Hepatocyte (in vitro differentiated cells): ENCODE results near the gene RASGRP2. TPM values are rescaled to one million over a fixed set of nuclear protein-coding genes. Genes with fewer than 3 reads are reported as not detected.
A peak's percentile ranks its signal among the peaks of the same experiment; 100 is the strongest.

ENCODE experiments used
- DNase-seq: peaks from one replicate; pipeline ENCODE4 v3.0.0-alpha.2; 2016; ENCODE audit warnings: low spot score
- H2AFZ ChIP-seq: fragments of 200-600 bp; sonication (generic); 2 replicates; pipeline ENCODE4 v1.6.0; 2016; ENCODE audit warnings: antibody characterized with exemption, mild to moderate bottlenecking
- H3K27ac ChIP-seq: fragments of 200-600 bp; sonication (generic); 2 replicates; pipeline ENCODE4 v1.5.1; 2016; ENCODE audit warnings: mild to moderate bottlenecking
- H3K27me3 ChIP-seq: fragments of 200-600 bp; sonication (generic); 2 replicates; pipeline ENCODE4 v1.6.1; 2016
- H3K36me3 ChIP-seq: fragments of 200-600 bp; sonication (generic); replicated peaks from 2 replicates; pipeline ENCODE4 v1.5.1; 2016; ENCODE audit warnings: low read depth; ENCODE audit not compliant: insufficient read depth
- H3K4me1 ChIP-seq: fragments of 200-600 bp; sonication (generic); 2 replicates; pipeline ENCODE4 v1.5.1; 2016; ENCODE audit warnings: mild to moderate bottlenecking, moderate library complexity; ENCODE audit not compliant: insufficient read depth
- H3K4me2 ChIP-seq: fragments of 200-600 bp; sonication (generic); 2 replicates; pipeline ENCODE4 v1.6.0; 2016
- H3K4me3 ChIP-seq: fragments of 200-600 bp; sonication (generic); 2 replicates; pipeline ENCODE4 v1.5.1; 2016; ENCODE audit warnings: mild to moderate bottlenecking
- H3K79me2 ChIP-seq: fragments of 200-600 bp; sonication (generic); 2 replicates; pipeline ENCODE4 v1.6.0; 2017; ENCODE audit warnings: mild to moderate bottlenecking
- H3K9me2 ChIP-seq: fragments of 200-600 bp; sonication (generic); replicated peaks from 2 replicates; pipeline ENCODE4 v1.6.0; 2017; ENCODE audit warnings: mild to moderate bottlenecking; ENCODE audit not compliant: insufficient read depth
- H3K9me3 ChIP-seq: fragments of 200-600 bp; sonication (generic); 2 replicates; pipeline ENCODE4 v1.5.1; 2016; ENCODE audit warnings: low read depth, mild to moderate bottlenecking
- H4K20me1 ChIP-seq: fragments of 200-600 bp; sonication (generic); 2 replicates; pipeline ENCODE4 v1.6.0; 2016; ENCODE audit warnings: mild to moderate bottlenecking; ENCODE audit not compliant: insufficient read depth, poor library complexity, severe bottlenecking
- CTCF ChIP-seq: fragments of 200-600 bp; sonication (generic); IDR thresholded peaks from 2 replicates; pipeline ENCODE4 v1.5.1; 2016; ENCODE audit warnings: antibody characterized with exemption, mild to moderate bottlenecking; ENCODE audit not compliant: poor library complexity
- EZH2 ChIP-seq: fragments of 200-600 bp; sonication (generic); IDR thresholded peaks from 2 replicates; pipeline ENCODE4 v1.6.1; 2016; ENCODE audit warnings: antibody characterized with exemption, mild to moderate bottlenecking, borderline replicate concordance
- EZH2phosphoT487 ChIP-seq: fragments of 200-600 bp; sonication (generic); IDR thresholded peaks from one replicate; pipeline ENCODE4 v1.6.1; 2018; ENCODE audit warnings: antibody characterized with exemption, mild to moderate bottlenecking, low read depth, moderate library complexity; ENCODE audit not compliant: unreplicated experiment, severe bottlenecking
- WGBS: methylation state at CpG from one replicate; pipeline ENCODE4 v1.1.6; 2016; ENCODE audit warnings: low lambda C conversion rate; ENCODE audit errors: missing lambda C conversion rate; 5-methylcytosine and 5-hydroxymethylcytosine counted together
- polyA plus RNA-seq: library from polyadenylated mRNA; unstranded; fragments of >200 nt; fragmentation: Nextera tagmentation; extraction: Ambion mirVana; gene quantifications from 2 replicates; pipeline ENCODE4 v1.2.1, GENCODE V29; 2016
- total RNA-seq: library from RNA; depleted of rRNA; stranded (reverse); fragments of >200 nt; gene quantifications from 2 replicates; pipeline ENCODE4 v1.2.3, GENCODE V29; 2014

The RASGRP2 gene
- total and polyA plus RNA-seq, 2 experiments from 2014 or later = 0.10 to 3.2 TPM

GRCh38 chr11:64711956-64712362 lies 32.0 kb downstream of the RASGRP2 start:
- Histone ChIP-seq H3K4me2 (no peak overlapping the region), H3K27ac (no peak overlapping the region), H2AFZ (no peak overlapping the region), H3K4me1 (no peaks in the 10 kb centered on the region), H3K36me3 (no peaks in the 10 kb centered on the region), H3K9me3 (no peaks in the 10 kb centered on the region), H3K4me3 (no peak overlapping the region), H4K20me1 (no peaks in the 10 kb centered on the region), H3K27me3 (peaks cover 78% of the 10 kb centered on the region), H3K9me2 (no peaks in the 10 kb centered on the region), H3K79me2 (no peaks in the 10 kb centered on the region)
- TF ChIP-seq EZH2 (no peak), EZH2phosphoT487 (no peak), CTCF (no peak)
- WGBS = 84% methylated on average over 13 of the region's 19 CpGs
- no peak for DNase-seq

GRCh38 chr11:64711138-64711955 lies 32.6 kb downstream of the RASGRP2 start:
- 46% methylated on average over 26 of the region's 46 CpGs for WGBS

GRCh38 chr11:64710418-64711137 lies 33.4 kb downstream of the RASGRP2 start:
- peaks cover 67% of the 10 kb centered on the region for H3K27me3 ChIP-seq
- no peaks in the 10 kb centered on the region for H3K9me3 ChIP-seq
- no peak for TF ChIP-seq EZH2phosphoT487
- TF ChIP-seq CTCF = no peak
- TF ChIP-seq EZH2 = no peak
- DNase-seq = no peak
- no peaks in the 10 kb centered on the region for H3K4me1 ChIP-seq
- no peaks in the 10 kb centered on the region for H3K36me3 ChIP-seq
- H3K79me2 ChIP-seq = no peaks in the 10 kb centered on the region
- no peak overlapping the region for H2AFZ ChIP-seq
- WGBS = 43% methylated on average over 13 of the region's 13 CpGs
- H3K27ac ChIP-seq = no peak overlapping the region
- H3K4me3 ChIP-seq = no peak overlapping the region
- no peaks in the 10 kb centered on the region for H4K20me1 ChIP-seq
- H3K9me2 ChIP-seq = no peaks in the 10 kb centered on the region
- H3K4me2 ChIP-seq = no peak overlapping the region

More at GRCh38 chr11:64711138-64711955, 32.6 kb downstream of the RASGRP2 start:
- H4K20me1 ChIP-seq = no peaks in the 10 kb centered on the region
- H2AFZ ChIP-seq = no peak overlapping the region
- peaks cover 72% of the 10 kb centered on the region for H3K27me3 ChIP-seq
- H3K79me2 ChIP-seq = no peaks in the 10 kb centered on the region
- no peaks in the 10 kb centered on the region for H3K4me1 ChIP-seq
- no peak overlapping the region for H3K4me2 ChIP-seq
- H3K36me3 ChIP-seq = no peaks in the 10 kb centered on the region
- H3K9me3 ChIP-seq = no peaks in the 10 kb centered on the region
- no peak overlapping the region for H3K4me3 ChIP-seq
- H3K9me2 ChIP-seq = no peaks in the 10 kb centered on the region
- DNase-seq = no peak
- peak; percentile 34 for TF ChIP-seq EZH2
- no peak for TF ChIP-seq CTCF
- no peak overlapping the region for H3K27ac ChIP-seq
